GM19395 (cell line): Measurements from ENCODE around the gene YBX3.

Experiments
- ATAC-seq: cut with Tn5 transposase; IDR thresholded peaks from one replicate; pipeline ENCODE4 v1.9.1; 2021; ENCODE audit warnings: mild to moderate bottlenecking, moderate library complexity; ENCODE audit not compliant: unreplicated experiment

The YBX3 gene

DNA sequence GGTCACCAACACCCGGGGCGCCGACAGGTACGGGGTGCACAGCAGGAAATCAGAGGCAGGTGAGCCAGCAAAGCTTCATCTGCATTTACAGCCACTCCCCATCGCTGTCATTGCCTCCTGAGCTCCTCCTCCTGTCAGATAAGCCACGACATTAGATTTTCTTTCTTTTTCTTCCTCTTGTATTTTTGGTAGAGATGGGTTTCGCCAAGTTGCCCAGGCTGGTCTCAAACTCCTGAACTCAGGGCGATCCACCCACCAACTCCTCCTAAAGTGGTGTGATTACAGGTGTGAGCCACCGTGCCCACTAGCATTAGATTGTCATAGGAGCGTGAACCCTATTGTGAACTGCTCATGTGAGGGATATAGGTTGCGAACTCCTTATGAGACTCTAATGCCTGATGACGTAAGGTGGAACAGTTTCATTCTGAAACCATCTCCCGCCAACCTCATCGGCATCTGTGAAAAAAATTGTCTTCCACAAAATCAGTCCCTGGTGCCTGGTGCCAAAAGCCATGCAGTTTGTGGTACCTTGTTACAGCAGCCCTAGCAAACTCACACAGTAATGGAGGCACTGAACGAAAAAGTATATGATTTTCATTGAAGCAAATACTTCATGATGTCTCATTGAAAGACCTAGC lies 50.8 kb downstream of the YBX3 start:
- no peak for ATAC-seq

- ATAC-seq = no peak
These were observed 53.6 kb downstream of the YBX3 start for GRCh38 chr12:10669533-10669932.

- ATAC-seq = no peak
These were observed 54.6 kb downstream of the YBX3 start for GRCh38 chr12:10668526-10668925.

DNA sequence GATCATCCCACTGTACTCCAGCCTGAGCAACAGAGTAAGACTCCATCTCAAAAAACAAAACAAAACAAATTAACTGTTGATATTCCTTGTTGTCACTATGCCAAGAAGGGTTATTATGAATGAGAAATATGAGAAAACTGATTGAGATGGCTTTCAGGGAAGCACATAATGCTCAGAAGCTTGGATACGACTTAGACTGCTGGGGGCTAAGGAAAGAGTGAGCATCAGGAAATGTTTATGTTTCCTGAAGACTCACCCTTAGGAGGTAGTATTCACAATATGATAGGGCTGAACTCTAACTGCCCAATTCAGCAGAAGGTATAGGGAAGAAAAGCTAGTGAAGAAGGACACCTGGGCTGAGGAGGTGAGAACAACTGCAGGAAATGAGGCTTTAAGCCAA lies 55.5 kb downstream of the YBX3 start:
- ATAC-seq = no peak

DNA sequence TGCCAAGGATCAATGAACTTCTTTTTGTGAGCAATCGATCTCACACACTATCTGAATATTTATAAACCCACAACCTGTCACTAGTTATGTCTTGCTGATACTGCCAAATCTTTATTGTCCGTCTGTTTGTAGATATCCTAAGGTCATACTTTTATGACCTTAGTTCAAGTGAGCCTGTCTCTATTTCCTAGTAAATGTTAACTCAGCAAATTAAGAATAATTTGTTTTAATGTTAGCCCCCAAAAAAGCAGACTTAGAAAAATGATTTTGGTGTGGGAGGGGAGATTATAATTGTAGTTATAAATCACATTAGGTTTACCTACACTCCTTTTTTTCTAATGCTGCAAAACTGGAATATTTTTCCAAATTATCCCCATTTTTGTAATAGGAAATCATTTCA lies 58.6 kb downstream of the YBX3 start:
- no peak for ATAC-seq

GRCh38 chr12:10663869-10664268 lies 59.3 kb downstream of the YBX3 start:
- ATAC-seq = no peak

- ATAC-seq = no peak
These were observed 61.8 kb downstream of the YBX3 start for GRCh38 chr12:10661338-10661737.

GRCh38 chr12:10654003-10654402 lies 69.1 kb downstream of the YBX3 start:
- no peak for ATAC-seq

DNA sequence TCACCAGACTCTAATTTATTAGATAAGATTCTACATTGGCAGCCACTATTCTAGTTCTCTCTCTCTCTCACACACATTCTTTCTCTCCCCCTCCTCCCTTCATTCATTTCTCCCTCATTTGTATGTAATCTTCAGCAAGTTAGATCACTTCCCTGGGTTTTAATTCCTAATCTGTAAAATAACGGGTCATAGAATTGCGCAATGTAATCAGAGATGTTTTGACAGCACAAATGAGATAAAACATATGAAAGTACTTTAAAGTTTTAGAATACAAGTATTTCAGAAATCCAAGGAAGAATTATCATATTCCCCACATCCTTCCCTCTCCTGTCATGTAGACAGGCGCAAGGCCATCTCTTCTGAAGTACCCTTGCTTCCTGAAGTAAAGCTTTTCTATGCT lies 70.9 kb downstream of the YBX3 start:
- no peak for ATAC-seq
